Pancreas (tissue), 10 donors: ENCODE results near the gene ODC1. TPM values are rescaled to one million over a fixed set of nuclear protein-coding genes. Genes with fewer than 3 reads are reported as not detected.

Experiments
- ATAC-seq, 4 donors: fragments of 200-7000 bp; cut with Tn5 transposase; one replicate each; pipeline versions ENCODE4 v1.8.0 to v1.9.1; 2020; ENCODE audit warnings: mild to moderate bottlenecking in 4 of 4, moderate library complexity in 4 of 4
- DNase-seq, 6 donors: peaks; one replicate each; pipeline ENCODE4 v3.0.0-alpha.2; 2020
- FAIRE-seq: peaks from 2 replicates; lab custom pipeline; 2012; peaks lifted over from hg19 to GRCh38; lab: Jason Lieb, UNC
- H3K27ac ChIP-seq, 4 donors: fragments of 200-600 bp; sonication (generic); 1 replicate in 3 of 4; 2 replicates in 1 of 4; pipeline versions ENCODE4 v1.5.0 to v1.8.0; 2020
- H3K27me3 ChIP-seq, 4 donors: fragments of 200-600 bp; one replicate each; pipeline ENCODE4 v1.8.0; 2021
- H3K36me3 ChIP-seq, 3 donors: fragments of 200-600 bp; sonication (generic) in 1 of 3; one replicate each; pipeline versions ENCODE4 v1.5.0 to v1.8.0; 2020 to 2021
- H3K4me1 ChIP-seq, 3 donors: fragments of 200-600 bp; one replicate each; pipeline ENCODE4 v1.8.0; 2021
- H3K4me3 ChIP-seq, 4 donors: fragments of 200-600 bp; sonication (generic) in 2 of 4; one replicate each; pipeline versions ENCODE4 v1.5.0 to v1.8.0; 2020 to 2021
- H3K9me3 ChIP-seq, 4 donors: fragments of 200-600 bp; one replicate each; pipeline ENCODE4 v1.8.0; 2021
- WGBS, 2 donors: extraction: QIAGEN DNeasy Blood & Tissue Kit; methylation state at CpG; one replicate each; pipeline ENCODE4 v1.1.7; 2013; 5-methylcytosine and 5-hydroxymethylcytosine counted together
- intact Hi-C, 3 donors: fragments of 100-400 bp; cut with DNase I; formaldehyde crosslinking; loops; one replicate each; pipeline versions ENCODE4 v1.11.1 to v1.14.2; 2022
- polyA plus RNA-seq, 2 donors: library from polyadenylated mRNA; stranded (reverse); fragments of 200-250 nt; gene quantifications; one replicate each; pipeline ENCODE4 v1.2.3, GENCODE V29; 2013
- total RNA-seq, 6 donors: library from RNA; stranded (reverse); fragmentation: NEBNext Ultra II Directional in 4 of 6; extraction: Animal tissue kit (Norgen Biotek cat#: 25700) in 4 of 6; gene quantifications; one replicate each; pipeline versions ENCODE4 v1.2.1 to v1.2.4, GENCODE V29; 2021 to 2023
- TF ChIP-seq, protein P1 (sequence below), 4 donors: fragments of 200-600 bp; sonication (generic) in 3 of 4; IDR thresholded peaks; one replicate each; pipeline versions ENCODE4 v1.5.0 to v1.8.0; 2021; ENCODE audit warnings: antibody characterized with exemption in 4 of 4
- donor health status: healthy with polysubstance abuse.
- donor health status: DM: no; HTN: no; CAD: no; lungs with moderate emphysema.
- donor health status: DM: no; HTN: no; CAD: no.
- donor health status: control.
- donor health status: control.
- donor health status: Bipolar disorder and iron deficiency.
- donor health status: DM: yes; HTN: yes; CAD: no.
- donor health status: DM: no; HTN: no; CAD: no.
- donor health status: DM: no; HTN: no; CAD: no.
- donor health status: DM: yes; HTN: yes; CAD: no.

The ODC1 gene
- total and polyA plus RNA-seq, 8 donors = 9.3 to 52.2 (median 28.5) TPM

DNA sequence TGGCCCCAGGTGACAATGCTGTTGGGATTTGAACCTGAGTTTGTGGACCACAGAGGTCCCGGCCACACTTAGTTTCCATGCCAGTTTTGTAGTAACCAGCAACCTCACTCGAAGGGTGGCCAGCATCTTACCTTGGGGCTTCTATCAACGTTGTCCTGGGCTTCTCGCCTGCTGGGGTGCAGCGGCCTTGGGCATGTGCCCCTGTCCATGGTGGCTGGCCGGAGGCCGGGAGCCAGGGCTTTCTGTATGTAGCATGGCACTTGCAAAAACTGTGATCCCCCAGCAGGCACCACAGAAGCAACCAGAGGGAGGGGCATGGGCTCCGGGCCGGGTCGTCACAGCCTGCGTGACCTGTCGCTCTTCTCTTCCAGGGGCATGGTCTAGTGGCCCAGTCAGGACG, 51.7 kb downstream of the ODC1 start:
- 82 to 84% methylated on average over 12 to 13 of the region's 13 CpGs for WGBS, 2 donors
- no peak for FAIRE-seq
- Histone ChIP-seq H3K27ac (no peak overlapping the region), H3K4me3 (no peak overlapping the region), H3K4me1 (peaks cover 0 to 6% (median 0%) of the 10 kb centered on the region in 3 donors), H3K36me3 (no peaks in the 10 kb centered on the region), H3K27me3 (no peaks in the 10 kb centered on the region), H3K9me3 (no peaks in the 10 kb centered on the region)
- intact Hi-C loops = no loop called here
- no peak for DNase-seq
- no peak for ATAC-seq
- TF ChIP-seq, protein P1, sequence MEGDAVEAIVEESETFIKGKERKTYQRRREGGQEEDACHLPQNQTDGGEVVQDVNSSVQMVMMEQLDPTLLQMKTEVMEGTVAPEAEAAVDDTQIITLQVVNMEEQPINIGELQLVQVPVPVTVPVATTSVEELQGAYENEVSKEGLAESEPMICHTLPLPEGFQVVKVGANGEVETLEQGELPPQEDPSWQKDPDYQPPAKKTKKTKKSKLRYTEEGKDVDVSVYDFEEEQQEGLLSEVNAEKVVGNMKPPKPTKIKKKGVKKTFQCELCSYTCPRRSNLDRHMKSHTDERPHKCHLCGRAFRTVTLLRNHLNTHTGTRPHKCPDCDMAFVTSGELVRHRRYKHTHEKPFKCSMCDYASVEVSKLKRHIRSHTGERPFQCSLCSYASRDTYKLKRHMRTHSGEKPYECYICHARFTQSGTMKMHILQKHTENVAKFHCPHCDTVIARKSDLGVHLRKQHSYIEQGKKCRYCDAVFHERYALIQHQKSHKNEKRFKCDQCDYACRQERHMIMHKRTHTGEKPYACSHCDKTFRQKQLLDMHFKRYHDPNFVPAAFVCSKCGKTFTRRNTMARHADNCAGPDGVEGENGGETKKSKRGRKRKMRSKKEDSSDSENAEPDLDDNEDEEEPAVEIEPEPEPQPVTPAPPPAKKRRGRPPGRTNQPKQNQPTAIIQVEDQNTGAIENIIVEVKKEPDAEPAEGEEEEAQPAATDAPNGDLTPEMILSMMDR (IDR thresholded peaks at IDR 0.05) = no peak

DNA sequence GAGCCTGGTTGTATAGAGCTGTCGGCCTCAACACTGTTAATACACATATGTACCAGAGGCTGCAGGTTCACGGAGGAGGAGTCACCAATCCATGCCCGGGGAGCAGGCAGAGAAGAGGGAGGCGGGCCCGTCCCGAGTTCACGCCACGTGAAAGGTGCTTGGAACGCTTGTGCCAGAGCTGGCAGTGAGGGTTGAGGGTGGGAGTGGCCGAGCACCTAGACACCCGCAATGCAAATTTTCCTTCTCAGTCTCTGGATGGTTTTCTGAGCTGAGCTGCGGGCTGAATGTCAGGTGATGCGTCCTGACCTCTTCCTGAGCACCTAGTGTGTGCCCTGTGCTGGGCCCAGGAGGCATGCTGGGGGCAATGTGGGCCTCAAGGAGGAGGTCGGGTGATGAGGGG, 52.2 kb downstream of the ODC1 start:
- no peaks in the 10 kb centered on the region for H3K36me3 ChIP-seq
- peaks cover 0 to 6% (median 0%) of the 10 kb centered on the region in 3 donors for H3K4me1 ChIP-seq
- H3K27me3 ChIP-seq = no peaks in the 10 kb centered on the region
- no peak for FAIRE-seq
- H3K27ac ChIP-seq = no peak overlapping the region
- no peaks in the 10 kb centered on the region for H3K9me3 ChIP-seq
- WGBS, 2 donors = 70 to 74% methylated on average over 14 of the region's 14 CpGs
- TF ChIP-seq, protein P1 (IDR thresholded peaks at IDR 0.05) = no peak
- peak in 2 of 4 donors; percentile 12 to 40 for ATAC-seq
- DNase-seq = no peak
- H3K4me3 ChIP-seq = no peak overlapping the region
- intact Hi-C loops = no loop called here

DNA sequence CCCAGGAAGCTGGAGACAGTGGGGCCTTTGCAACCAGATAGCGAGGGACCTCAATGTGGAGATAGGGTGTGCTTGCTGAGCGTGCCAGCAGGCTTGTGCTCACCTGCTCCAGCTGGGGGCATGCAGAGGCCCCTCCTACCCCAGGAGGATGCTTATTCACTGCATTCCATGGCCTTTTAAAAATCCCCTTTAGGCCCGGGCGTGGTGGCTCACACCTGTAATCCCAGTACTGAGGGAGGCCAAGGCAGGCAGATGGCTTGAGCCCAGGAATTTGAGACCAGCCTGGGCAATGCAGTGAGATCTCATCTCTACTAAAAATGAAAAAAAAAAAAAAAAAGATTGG, 54.5 kb downstream of the ODC1 start:
- no peak overlapping the region for H3K4me3 ChIP-seq
- TF ChIP-seq, protein P1 (IDR thresholded peaks at IDR 0.05) = no peak
- intact Hi-C loops = no loop called here
- H3K27ac ChIP-seq = no peak overlapping the region
- ATAC-seq (no peak), FAIRE-seq (no peak), DNase-seq (no peak)
- peaks cover 0 to 7% (median 0%) of the 10 kb centered on the region in 3 donors for H3K4me1 ChIP-seq
- H3K27me3 ChIP-seq = no peaks in the 10 kb centered on the region
- no peaks in the 10 kb centered on the region for H3K36me3 ChIP-seq
- whole genome bisulfite sequencing, 2 donors = 90 to 97% methylated on average over 4 of the region's 4 CpGs
- no peaks in the 10 kb centered on the region for H3K9me3 ChIP-seq

DNA sequence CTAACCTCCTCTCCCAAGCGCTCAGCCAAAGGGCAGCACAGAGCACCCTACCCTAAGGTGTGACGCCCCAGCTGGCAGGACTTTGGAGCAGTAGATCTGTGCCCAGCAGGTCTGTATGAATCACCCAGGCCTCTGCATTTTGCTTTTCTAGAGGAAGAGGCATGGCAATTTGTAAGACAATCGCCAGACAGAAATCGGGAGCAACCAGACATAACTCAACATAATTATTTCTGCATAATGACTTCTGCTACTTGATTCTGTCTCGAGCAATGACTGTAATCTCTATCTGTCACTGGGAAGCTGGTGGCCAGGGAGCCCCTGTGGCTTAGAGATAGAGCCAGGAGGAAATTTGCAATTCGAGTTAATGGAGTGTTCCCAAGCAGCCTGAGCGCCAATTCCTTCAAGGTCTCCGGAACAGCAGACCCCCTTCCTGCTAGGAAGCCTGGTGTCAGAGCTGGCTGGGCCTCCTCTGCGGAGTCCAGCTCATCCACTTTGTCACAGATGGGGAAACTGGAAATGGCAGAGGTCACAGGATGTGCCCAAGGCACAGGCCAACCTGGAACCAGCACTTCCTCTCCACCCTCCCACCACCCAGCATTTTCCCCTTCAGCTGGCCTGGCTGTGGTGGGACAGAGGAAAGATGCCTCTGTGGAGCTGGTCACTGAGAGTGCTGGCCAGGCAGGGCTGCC, 55.0 kb downstream of the ODC1 start:
- peaks cover 0 to 7% (median 0%) of the 10 kb centered on the region in 3 donors for H3K4me1 ChIP-seq
- WGBS, 2 donors = 75 to 77% methylated on average over 9 of the region's 9 CpGs
- no peaks in the 10 kb centered on the region for H3K9me3 ChIP-seq
- ATAC-seq = peak in 1 of 4 donors; percentile 42
- H3K4me3 ChIP-seq = no peak overlapping the region
- H3K36me3 ChIP-seq = no peaks in the 10 kb centered on the region
- intact Hi-C loops = no loop called here
- FAIRE-seq = no peak
- DNase-seq = no peak
- no peaks in the 10 kb centered on the region for H3K27me3 ChIP-seq
- TF ChIP-seq, protein P1 (IDR thresholded peaks at IDR 0.05) = no peak
- no peak overlapping the region for H3K27ac ChIP-seq

DNA sequence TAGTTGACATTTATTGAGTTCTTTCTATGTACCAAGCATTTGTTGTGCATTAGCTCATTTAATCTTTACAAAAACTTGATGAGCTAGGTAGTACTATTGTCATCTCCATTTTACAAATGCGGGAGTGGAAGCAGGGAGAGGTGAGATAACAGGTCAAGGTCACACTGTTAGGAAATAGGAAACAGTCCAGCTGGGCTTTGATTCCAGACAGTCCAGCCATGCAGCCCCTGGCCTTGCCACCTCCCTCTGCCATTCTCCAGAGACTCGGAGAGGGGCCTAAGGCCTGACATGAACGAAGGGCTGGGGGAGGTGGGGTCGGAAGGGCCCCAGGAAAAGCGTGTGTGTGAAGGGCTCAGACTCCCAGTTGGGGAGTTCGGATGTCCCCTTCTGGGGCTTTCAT, 55.6 kb downstream of the ODC1 start:
- Histone ChIP-seq H3K36me3 (no peaks in the 10 kb centered on the region), H3K9me3 (no peaks in the 10 kb centered on the region), H3K27me3 (no peaks in the 10 kb centered on the region), H3K4me3 (no peak overlapping the region), H3K4me1 (peaks cover 0 to 7% (median 0%) of the 10 kb centered on the region in 3 donors), H3K27ac (no peak overlapping the region)
- intact Hi-C loops = no loop called here
- WGBS, 2 donors = 61 to 77% methylated on average over 6 of the region's 6 CpGs
- FAIRE-seq (no peak), ATAC-seq (no peak), DNase-seq (no peak)
- TF ChIP-seq, protein P1 (IDR thresholded peaks at IDR 0.05) = no peak
